IMR-90 (cell line): ENCODE data around the gene ADGRG7. TPM values are rescaled to one million over a fixed set of nuclear protein-coding genes. Genes with fewer than 3 reads are reported as not detected.

Experiments used
- ATAC-seq: fragments of 200-7000 bp; cut with Tn5 transposase; 2 replicates; pipeline ENCODE4 v1.9.1; 2020; ENCODE audit warnings: low read depth, mild to moderate bottlenecking, moderate library complexity
- BruUV-seq: library from RNA; stranded (reverse); fragments of 400-500 nt; replicated peaks from 2 replicates; lab custom pipeline; 2021; lab: Mats Ljungman, UMichigan
- CTCF ChIA-PET: fragments of 300-600 bp; formaldehyde crosslinking; extraction: SDS; loops from one replicate; lab custom pipeline; 2021; ENCODE audit warnings: antibody characterized with exemption; lab: Yijun Ruan, JAX
- POLR2A ChIA-PET: fragments of 300-600 bp; sonication (Branson Sonifier 250); formaldehyde crosslinking; loops from one replicate; lab custom pipeline; 2022; ENCODE audit warnings: antibody characterized with exemption; ENCODE audit not compliant: unreplicated experiment; lab: Charles Lee
- DNase-seq: peaks from one replicate; pipeline ENCODE4 v3.0.0; 2013
- H2AFZ ChIP-seq: replicated peaks from 2 replicates; pipeline ENCODE3; 2013; ENCODE audit warnings: low read length, mild to moderate bottlenecking; ENCODE audit not compliant: poor library complexity
- H2AK5ac ChIP-seq: 2 replicates; pipeline ENCODE4 v1.6.1; 2013; ENCODE audit warnings: low read depth, low read length, inconsistent platforms
- H2AK9ac ChIP-seq: replicated peaks from 2 replicates; pipeline ENCODE3; 2013; ENCODE audit warnings: mild to moderate bottlenecking, low read depth, low read length, moderate library complexity; ENCODE audit not compliant: poor library complexity
- H2BK120ac ChIP-seq: 2 replicates; pipeline ENCODE4 v1.6.1; 2013; ENCODE audit warnings: low read depth, low read length, inconsistent platforms
- H2BK15ac ChIP-seq: 3 replicates; pipeline ENCODE4 v1.6.1; 2013; ENCODE audit warnings: low read depth, low read length, inconsistent platforms
- H2BK20ac ChIP-seq: 2 replicates; pipeline ENCODE4 v1.6.1; 2013; ENCODE audit warnings: low read depth, mild to moderate bottlenecking, inconsistent platforms, low read length, moderate library complexity
- H2BK5ac ChIP-seq: 2 replicates; pipeline ENCODE4 v1.6.1; 2013; ENCODE audit warnings: mild to moderate bottlenecking, low read depth, low read length, inconsistent platforms; ENCODE audit not compliant: poor library complexity, severe bottlenecking
- H3K14ac ChIP-seq: replicated peaks from 2 replicates; pipeline ENCODE4 v1.6.1; 2013; ENCODE audit warnings: low read depth, low read length, inconsistent platforms
- H3K18ac ChIP-seq: 2 replicates; pipeline ENCODE4 v1.6.1; 2013; ENCODE audit warnings: low read depth, low read length, control low read depth
- H3K23ac ChIP-seq: 2 replicates; pipeline ENCODE4 v1.6.1; 2013; ENCODE audit warnings: low read depth, low read length, inconsistent platforms
- H3K27ac ChIP-seq: 2 replicates; pipeline ENCODE4 v1.5.1; 2013; ENCODE audit warnings: mild to moderate bottlenecking, control low read depth, low read length; ENCODE audit not compliant: insufficient read depth
- H3K27me3 ChIP-seq: 2 replicates; pipeline ENCODE4 v1.6.1; 2013; ENCODE audit warnings: low read length; ENCODE audit not compliant: control insufficient read depth, insufficient read depth
- H3K36me3 ChIP-seq: 2 replicates; pipeline ENCODE4 v1.6.1; 2013; ENCODE audit warnings: low read length, mixed read lengths; ENCODE audit not compliant: control insufficient read depth, insufficient read depth
- H3K4ac ChIP-seq: 2 replicates; pipeline ENCODE4 v1.6.1; 2013; ENCODE audit warnings: low read depth, low read length, inconsistent platforms
- H3K4me1 ChIP-seq: 2 replicates; pipeline ENCODE4 v1.6.1; 2013; ENCODE audit warnings: low read length, mixed read lengths; ENCODE audit not compliant: control insufficient read depth, insufficient read depth
- H3K4me2 ChIP-seq: 2 replicates; pipeline ENCODE4 v1.6.1; 2013; ENCODE audit warnings: low read depth, mild to moderate bottlenecking, control low read depth, low read length, moderate library complexity
- H3K4me3 ChIP-seq: 2 replicates; pipeline ENCODE4 v1.5.1; 2013; ENCODE audit warnings: low read depth, mild to moderate bottlenecking, control low read depth, low read length, moderate library complexity; ENCODE audit not compliant: insufficient read depth
- H3K56ac ChIP-seq: 2 replicates; pipeline ENCODE4 v1.6.1; 2013; ENCODE audit warnings: low read length, inconsistent platforms; ENCODE audit not compliant: insufficient read depth; ENCODE audit errors: extremely low read depth
- H3K79me1 ChIP-seq, 2 experiments: 2 replicates each; pipeline ENCODE4 v1.6.1; 2013; ENCODE audit warnings: low read length in 2 of 2, inconsistent platforms in 1 of 2, low read depth in 1 of 2
- H3K9ac ChIP-seq: 2 replicates; pipeline ENCODE4 v1.6.1; 2013; ENCODE audit warnings: low read depth, low read length, control low read depth
- H3K9me1 ChIP-seq: 2 replicates; pipeline ENCODE4 v1.6.1; 2013; ENCODE audit warnings: low read length, inconsistent platforms; ENCODE audit not compliant: insufficient read depth
- H3K9me3 ChIP-seq: 2 replicates; pipeline ENCODE4 v1.6.1; 2013; ENCODE audit warnings: low read length; ENCODE audit not compliant: control insufficient read depth, insufficient read depth
- H4K20me1 ChIP-seq: 2 replicates; pipeline ENCODE4 v1.6.1; 2013; ENCODE audit warnings: low read length, inconsistent platforms; ENCODE audit not compliant: insufficient read depth
- H4K5ac ChIP-seq: 2 replicates; pipeline ENCODE4 v1.6.1; 2013; ENCODE audit warnings: mild to moderate bottlenecking, low read depth, low read length, control low read depth
- H4K8ac ChIP-seq, 2 experiments: 2 replicates each; pipeline ENCODE4 v1.6.1; 2013; ENCODE audit warnings: low read depth in 2 of 2, low read length in 2 of 2, control low read depth in 1 of 2, inconsistent platforms in 1 of 2
- H4K91ac ChIP-seq: 2 replicates; pipeline ENCODE4 v1.6.1; 2013; ENCODE audit warnings: low read depth, low read length, inconsistent platforms; ENCODE audit not compliant: insufficient read depth
- POLR2A ChIP-seq: IDR thresholded peaks from 2 replicates; pipeline ENCODE4 v1.6.1; 2012; ENCODE audit warnings: mild to moderate bottlenecking, low read depth, low read length
- WGBS, 2 experiments: methylation state at CpG; one replicate each; pipeline versions ENCODE4 v1.1.5 to v1.1.7; 2013; ENCODE audit warnings: missing lambda C conversion rate in 2 of 2; ENCODE audit not compliant: insufficient read length in 1 of 2; ENCODE audit errors: extremely low coverage in 2 of 2; 5-methylcytosine and 5-hydroxymethylcytosine counted together
- dilution Hi-C: fragments of 300-500 bp; cut with HindIII; formaldehyde crosslinking; loops from one replicate; pipeline ENCODE4 v1.14.3; 2018; ENCODE audit warnings: low sequenced_read_pairs; ENCODE audit not compliant: unreplicated experiment
- in situ Hi-C: fragments of 300-500 bp; cut with MboI; formaldehyde crosslinking; loops from 3 replicates; pipeline ENCODE4 v1.14.3; 2019; ENCODE audit warnings: low sequenced_read_pairs, inconsistent platforms, mixed read lengths
- intact Hi-C: fragments of 100-400 bp; cut with micrococcal nuclease; formaldehyde crosslinking; loops from 2 replicates; pipeline ENCODE4 v1.10.0; 2022
- polyA plus RNA-seq, 3 experiments: library from polyadenylated mRNA; depleted of rRNA; stranded (reverse); fragments of >200 nt; gene quantifications; 2 replicates each; pipeline ENCODE4 v1.2.3, GENCODE V29; 2012; ENCODE audit warnings: low replicate concordance in 1 of 3
- total RNA-seq: library from RNA; depleted of rRNA; stranded (reverse); fragments of >200 nt; gene quantifications from 2 replicates; pipeline ENCODE4 v1.2.3, GENCODE V29; 2012

ADGRG7 gene
- total and polyA plus RNA-seq, 2 of the 4 experiments (the other 2 are of a cell fraction) = not detected

DNA sequence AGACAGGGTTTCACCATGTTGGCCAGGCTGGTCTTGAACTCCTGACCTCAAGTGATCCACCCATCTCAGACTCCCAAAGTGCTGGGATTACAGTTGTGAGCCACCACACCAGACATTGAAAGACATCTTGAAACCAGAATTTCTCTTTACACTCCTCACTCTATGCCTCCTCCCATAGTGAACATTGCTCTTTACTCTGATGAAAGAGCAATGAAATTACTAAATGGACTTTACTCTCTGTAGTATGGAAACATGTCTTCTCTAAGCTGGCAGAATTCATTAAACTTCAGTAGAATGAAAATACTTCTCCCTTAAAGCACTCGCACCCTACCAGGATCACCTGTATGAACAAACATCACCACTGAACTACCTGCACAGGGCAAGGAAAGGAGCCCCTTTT is 72.1 kb downstream of the ADGRG7 start:
- Histone ChIP-seq H3K27ac (no peak overlapping the region), H3K9me1 (peaks cover 4% of the 10 kb centered on the region; the same call in 1 of the 2 replicates), H2AK9ac (no peak overlapping the region), H3K36me3 (no peaks in the 10 kb centered on the region), H3K23ac (no peak overlapping the region), H3K4me2 (no peak overlapping the region), H3K4me3 (no peak overlapping the region), H2AFZ (no peak overlapping the region), H3K9ac (no peak overlapping the region), H4K5ac (no peak overlapping the region), H2BK20ac (no peak overlapping the region), H2BK15ac (no peak overlapping the region), H4K20me1 (no peaks in the 10 kb centered on the region), H3K4me1 (no peaks in the 10 kb centered on the region), H3K9me3 (no peaks in the 10 kb centered on the region), H3K27me3 (peaks cover 5% of the 10 kb centered on the region; the same call in 1 of the 2 replicates), H3K56ac (no peak overlapping the region), H3K14ac (no peak overlapping the region), H3K4ac (no peak overlapping the region), H3K18ac (no peak overlapping the region), H2BK120ac (no peak overlapping the region), H4K91ac (no peak overlapping the region), H2BK5ac (no peak overlapping the region), H2AK5ac (no peak overlapping the region), H4K8ac (no peak overlapping the region), H3K79me1 (no peaks in the 10 kb centered on the region)
- POLR2A ChIA-PET = no interaction called here
- in situ Hi-C loops = no loop called here
- DNase-seq (no peak), ATAC-seq (no peak)
- WGBS, 2 experiments = no CpG with 5 or more reads among the region's 1 CpG
- BruUV-seq = no TSS peak
- no peak for TF ChIP-seq POLR2A
- dilution Hi-C loops = no loop called here
- intact Hi-C loops = no loop called here
- CTCF ChIA-PET = no interaction called here
